Astrocyte of the spinal cord (primary cell): ENCODE data around the gene COL4A3.
"Not testable (repeated sequence)": the region's sequence is repeated elsewhere in the genome, so short reads cannot be mapped to it uniquely, and the experiment has no call there.

Source experiments
- DNase-seq: peaks from one replicate; pipeline ENCODE4 v3.0.0; 2011; ENCODE audit warnings: low read depth, low spot score
- H3K4me3 ChIP-seq: 2 replicates; pipeline ENCODE4 v1.5.1; 2011; ENCODE audit warnings: low read depth, mild to moderate bottlenecking, low read length, moderate library complexity
- in situ Hi-C: cut with HindIII; loops from 2 replicates; pipeline ENCODE4 v1.10.0; 2017; ENCODE audit warnings: low sequenced_read_pairs
- TF ChIP-seq, protein P1 (sequence below): IDR thresholded peaks from 2 replicates; pipeline ENCODE4 v1.5.1; 2012; ENCODE audit warnings: low read depth, mild to moderate bottlenecking, low read length, inconsistent platforms

COL4A3 gene

DNA sequence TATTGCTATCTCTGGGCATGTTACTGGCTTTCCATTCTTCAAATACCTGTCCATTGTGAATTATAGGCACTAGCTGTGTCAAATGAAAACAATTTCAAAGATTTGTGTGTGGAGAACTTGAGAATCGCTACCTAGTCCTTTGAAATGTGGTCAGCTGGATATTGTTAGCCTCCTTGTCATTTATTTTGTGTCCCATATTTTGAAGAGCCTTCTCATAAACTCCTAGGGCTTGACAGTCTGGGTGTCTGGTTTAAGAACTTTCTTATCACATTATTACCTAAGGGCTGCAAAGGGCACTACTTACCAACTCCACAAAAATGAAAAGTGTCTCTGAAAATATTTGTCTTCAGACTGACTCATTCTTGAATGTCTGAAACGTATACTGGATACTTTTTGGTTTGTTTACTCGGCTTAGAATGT is 50.2 kb downstream of the COL4A3 start:
- in situ Hi-C loops, result no loop called here
- no peak for DNase-seq
- TF ChIP-seq, protein P1, sequence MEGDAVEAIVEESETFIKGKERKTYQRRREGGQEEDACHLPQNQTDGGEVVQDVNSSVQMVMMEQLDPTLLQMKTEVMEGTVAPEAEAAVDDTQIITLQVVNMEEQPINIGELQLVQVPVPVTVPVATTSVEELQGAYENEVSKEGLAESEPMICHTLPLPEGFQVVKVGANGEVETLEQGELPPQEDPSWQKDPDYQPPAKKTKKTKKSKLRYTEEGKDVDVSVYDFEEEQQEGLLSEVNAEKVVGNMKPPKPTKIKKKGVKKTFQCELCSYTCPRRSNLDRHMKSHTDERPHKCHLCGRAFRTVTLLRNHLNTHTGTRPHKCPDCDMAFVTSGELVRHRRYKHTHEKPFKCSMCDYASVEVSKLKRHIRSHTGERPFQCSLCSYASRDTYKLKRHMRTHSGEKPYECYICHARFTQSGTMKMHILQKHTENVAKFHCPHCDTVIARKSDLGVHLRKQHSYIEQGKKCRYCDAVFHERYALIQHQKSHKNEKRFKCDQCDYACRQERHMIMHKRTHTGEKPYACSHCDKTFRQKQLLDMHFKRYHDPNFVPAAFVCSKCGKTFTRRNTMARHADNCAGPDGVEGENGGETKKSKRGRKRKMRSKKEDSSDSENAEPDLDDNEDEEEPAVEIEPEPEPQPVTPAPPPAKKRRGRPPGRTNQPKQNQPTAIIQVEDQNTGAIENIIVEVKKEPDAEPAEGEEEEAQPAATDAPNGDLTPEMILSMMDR, result no peak
- H3K4me3 ChIP-seq, result no peak overlapping the region

DNA sequence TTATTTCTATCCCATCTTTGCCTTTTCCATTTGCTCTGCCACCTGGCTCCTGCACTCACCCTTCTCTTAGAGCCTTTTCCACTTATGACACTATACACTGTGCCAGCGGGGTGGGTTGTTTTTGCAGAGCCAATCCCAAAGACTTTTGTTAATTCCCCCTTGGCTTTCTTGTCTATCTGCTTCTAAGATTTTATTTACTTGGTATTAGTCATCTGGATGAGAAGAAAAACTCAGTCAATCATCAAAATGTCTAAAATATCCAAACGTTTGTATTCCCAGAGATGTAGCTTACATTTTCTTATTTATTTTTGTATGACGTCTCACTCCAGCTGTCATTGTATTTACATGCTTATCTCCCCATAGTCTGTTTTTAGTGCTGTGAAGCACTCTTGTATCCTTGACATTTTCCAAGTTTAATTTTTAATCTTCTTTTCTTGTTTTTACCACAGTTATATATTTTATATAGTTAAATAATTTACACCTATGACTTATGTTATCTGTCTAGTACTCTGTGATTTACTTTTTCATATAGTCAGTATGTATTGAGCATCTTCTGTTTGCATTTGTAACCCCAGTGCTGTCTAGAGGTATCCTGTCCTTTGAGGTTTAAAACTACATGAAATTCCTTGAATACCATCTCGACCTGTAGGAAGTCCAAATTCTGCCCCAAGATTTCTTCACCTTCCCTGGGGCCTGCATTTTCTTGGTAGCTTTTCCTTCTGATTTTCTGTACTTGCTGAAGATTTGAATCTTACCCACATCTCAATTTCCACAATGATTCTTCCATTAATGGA is 55.1 kb downstream of the COL4A3 start:
- no peak overlapping the region for H3K4me3 ChIP-seq
- in situ Hi-C loops, result no loop called here
- DNase-seq, result no peak
- TF ChIP-seq, protein P1, result no peak

DNA sequence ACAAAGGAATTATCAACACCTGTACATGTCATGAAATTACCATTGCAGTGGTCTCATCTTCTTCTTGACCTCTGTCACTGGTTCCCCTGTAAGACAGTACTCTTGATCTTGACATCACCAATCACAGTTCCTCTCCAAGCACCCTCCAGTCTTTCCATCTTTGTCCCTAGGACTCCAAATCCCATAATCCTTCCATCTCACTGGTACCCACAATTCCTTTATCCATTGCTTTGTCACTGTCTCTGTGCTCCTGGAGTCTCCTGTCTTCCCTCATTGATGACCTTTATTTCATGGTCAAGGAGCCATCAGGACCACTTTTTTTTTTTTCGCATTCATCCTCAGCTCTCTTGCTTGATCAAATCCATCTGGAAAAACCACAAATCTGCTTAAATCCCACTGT is 56.7 kb downstream of the COL4A3 start:
- no peak overlapping the region for H3K4me3 ChIP-seq
- in situ Hi-C loops, result no loop called here

DNA sequence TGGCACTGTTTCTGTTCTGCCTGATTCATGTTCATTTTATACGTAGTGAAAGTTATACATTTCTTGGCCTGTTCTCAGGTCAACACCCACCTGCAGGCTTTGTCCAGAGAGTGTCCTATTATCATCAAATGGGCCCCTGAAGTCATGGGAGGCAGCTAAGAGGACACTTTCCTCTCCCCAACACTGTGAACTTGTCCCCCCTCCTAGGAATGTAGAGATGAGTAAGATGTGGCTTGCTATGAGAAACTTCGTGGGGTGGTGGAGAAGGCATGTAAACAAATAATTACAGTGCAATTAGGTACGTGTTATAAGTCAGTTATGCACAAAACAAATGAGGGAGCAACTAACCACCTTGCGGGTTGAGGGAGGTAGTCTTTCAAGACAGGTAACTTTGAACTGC is 57.9 kb downstream of the COL4A3 start:
- in situ Hi-C loops, result no loop called here
- TF ChIP-seq, protein P1, result no peak

More for the DNA sequence above, 56.7 kb downstream of the COL4A3 start:
- no peak for DNase-seq
- TF ChIP-seq, protein P1, result no peak

DNA sequence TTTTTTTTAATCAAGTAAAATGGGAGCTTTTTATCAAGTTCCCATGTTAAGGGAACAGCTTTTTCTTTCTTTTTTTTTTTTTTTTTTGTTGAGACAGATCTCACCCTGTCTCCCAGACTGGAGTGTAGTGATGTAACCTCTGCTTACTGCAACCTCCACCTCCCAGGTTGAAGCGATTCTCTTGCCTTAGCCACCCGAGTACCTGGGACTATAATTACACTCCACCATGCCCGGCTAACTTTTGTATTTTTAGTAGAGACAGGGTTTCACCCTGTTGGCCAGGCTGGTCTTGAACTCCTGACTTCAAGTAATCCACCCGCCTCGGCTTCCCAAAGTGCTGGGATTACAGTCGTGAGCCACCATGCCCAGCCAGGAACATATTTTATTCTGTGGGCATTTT is 61.2 kb downstream of the COL4A3 start:
- in situ Hi-C loops, H3K4me3 ChIP-seq, DNase-seq: not testable (repeated sequence)

More for the DNA sequence above, 57.9 kb downstream of the COL4A3 start:
- no peak overlapping the region for H3K4me3 ChIP-seq
- DNase-seq, result no peak

DNA sequence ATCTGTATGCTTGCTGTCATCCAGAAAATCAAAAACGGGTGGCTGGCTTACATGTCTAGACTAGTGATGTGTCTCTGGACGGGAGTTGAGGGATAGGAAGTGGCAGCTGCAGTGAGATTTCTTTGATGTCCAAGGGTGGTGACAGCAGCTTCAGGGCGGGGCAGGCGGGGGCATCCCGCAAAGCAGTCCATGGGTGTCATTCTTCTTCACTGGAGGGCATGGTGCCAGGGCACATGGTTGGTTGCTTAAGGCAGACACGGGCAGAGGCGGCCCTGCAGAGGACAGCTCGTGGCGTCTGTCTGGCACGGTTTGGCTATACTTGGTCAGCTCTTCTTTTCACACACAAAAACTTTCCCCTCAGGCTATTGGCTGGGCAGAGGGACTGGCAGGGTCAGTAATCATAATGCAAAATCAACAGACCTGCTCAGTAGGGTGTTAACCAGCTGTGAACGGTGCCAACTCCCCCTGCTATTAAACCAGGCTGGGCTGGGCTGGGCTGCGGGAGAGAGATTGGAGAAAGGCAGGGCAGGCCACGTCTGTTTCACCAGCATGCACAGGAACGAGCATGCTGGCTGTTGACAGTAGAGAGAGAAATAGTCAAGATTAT is 63.7 kb downstream of the COL4A3 start:
- H3K4me3 ChIP-seq, result no peak overlapping the region
- TF ChIP-seq, protein P1, result no peak
- no peak for DNase-seq
- in situ Hi-C loops, result no loop called here

DNA sequence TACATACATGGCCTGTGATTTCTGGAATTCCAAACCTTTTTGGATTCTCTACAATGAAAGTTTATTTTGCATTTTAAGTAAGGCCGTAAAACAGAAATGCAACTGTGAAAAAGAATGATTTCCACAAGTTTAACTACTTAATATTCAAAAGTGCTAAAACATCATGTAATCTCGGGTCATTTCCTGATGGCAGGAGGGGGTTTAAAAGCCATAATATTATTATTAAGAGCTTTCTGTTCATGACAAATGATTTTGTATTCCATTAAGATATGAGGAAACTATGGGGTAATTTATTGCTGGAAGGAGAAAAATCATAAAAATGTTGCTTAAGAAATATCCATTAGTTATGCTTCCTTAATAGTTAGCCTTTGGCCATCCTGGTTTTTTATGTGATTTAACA is 65.7 kb downstream of the COL4A3 start:
- in situ Hi-C loops, result no loop called here
- DNase-seq, result no peak
- TF ChIP-seq, protein P1, result no peak
- no peak overlapping the region for H3K4me3 ChIP-seq
